HG02970 (cell line): Measurements from ENCODE around the gene MNT.

Experiments
- ATAC-seq: cut with Tn5 transposase; IDR thresholded peaks from one replicate; pipeline ENCODE4 v1.9.1; 2021; ENCODE audit warnings: mild to moderate bottlenecking, moderate library complexity, moderate number of reproducible peaks; ENCODE audit not compliant: unreplicated experiment, low FRiP score

MNT gene

DNA sequence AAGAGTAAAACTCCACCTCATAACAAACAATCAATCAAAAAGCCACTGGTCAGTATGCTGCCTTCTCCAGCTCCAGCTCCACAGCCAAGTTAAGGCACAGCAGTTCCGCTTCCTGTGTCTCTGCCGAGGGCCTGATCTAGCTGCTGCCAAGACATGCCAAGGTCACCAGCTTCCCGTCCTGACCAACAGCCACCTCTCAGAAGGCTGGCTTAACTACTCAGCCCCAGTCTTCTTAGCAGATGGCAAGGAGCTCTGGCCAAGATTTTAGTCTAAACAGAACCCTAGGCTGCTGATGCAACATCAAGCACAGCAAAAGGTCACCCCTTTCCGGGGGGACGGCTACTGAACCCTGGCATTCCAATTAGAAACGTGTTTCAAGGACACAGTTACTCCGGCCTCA lies 17.7 kb upstream of the MNT start:
- ATAC-seq: no peak

DNA sequence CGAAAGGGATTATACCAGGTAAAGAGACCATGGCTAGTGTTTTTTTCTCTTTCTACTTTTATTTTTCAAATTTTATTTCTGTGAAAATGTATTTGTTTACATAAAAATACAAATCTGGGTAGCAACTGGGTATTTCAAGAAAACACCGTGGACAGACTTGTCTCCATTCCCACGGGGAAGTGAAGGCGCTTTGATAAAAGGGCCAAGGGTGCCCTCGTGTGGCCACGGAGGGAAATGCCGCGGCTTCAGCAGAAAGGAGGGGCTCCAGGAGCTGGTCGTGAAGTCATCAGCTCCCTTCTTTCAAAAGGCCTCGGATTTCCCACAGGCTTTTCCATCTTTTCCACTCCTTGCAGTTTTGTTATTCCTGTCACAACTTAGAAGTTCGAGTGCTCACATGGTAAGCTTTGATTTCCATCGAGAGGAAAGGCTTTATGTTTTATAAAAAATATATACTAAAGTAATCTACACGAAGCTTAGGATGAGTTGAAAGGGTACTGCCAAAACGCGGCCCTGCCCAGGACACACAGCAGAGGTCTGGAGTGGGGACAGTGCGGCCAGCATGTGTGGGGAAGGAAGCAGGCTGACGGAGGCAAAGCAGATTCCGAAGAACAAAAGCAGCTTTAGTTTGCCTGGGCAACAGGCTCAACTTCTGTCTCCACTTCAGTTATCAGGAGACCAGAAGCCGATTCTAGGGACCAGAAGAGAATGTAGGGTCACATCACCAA lies 15.3 kb upstream of the MNT start:
- no peak for ATAC-seq

DNA sequence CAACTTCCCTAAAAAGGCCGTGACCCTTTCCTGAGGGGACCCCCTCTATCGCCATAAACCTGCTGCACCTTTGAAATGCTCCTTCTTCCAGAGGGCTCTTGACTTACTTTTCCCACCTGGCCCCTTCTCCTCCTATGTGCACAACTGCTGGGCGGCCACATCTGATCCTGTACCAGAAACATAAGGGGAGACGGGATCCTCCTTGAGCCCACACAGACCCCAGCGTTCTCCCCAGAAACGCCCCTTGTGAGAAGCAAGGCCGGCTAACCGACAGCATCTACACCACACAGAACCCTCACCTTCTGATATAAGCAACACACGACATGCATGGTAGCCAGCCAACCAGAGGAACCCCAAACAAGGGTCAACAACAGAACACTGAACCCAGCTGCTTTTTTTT lies 14.2 kb upstream of the MNT start:
- no peak for ATAC-seq

DNA sequence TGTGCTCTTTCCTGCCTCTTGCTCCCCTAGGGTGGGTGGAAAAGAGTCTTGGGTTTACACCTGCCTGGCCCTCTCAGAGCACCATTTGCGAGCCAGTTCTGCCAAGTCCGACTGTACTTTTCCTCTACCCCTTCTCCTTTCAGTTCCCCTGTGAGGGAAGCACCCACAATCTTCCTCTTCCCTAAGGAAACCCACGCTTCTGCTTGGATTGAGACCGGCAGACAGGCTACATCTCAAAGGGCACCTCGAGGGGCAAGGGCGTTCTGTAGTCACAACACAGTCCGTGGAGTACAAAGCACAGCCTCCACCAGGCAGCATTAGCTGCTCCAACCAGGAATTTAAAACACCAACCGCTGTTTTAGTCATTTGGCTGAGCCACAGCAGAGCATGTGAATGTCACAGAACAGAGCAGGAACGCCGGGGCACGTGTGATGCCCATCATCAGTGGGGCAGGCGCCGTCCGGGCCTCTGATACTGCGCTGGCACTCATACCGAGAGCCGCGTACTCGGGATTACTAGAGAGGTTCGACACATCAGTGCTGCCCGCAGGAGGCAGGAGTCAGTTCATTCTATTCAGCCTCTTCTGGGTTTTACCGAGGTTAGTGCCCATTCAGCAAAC lies 13.7 kb upstream of the MNT start:
- ATAC-seq: no peak

DNA sequence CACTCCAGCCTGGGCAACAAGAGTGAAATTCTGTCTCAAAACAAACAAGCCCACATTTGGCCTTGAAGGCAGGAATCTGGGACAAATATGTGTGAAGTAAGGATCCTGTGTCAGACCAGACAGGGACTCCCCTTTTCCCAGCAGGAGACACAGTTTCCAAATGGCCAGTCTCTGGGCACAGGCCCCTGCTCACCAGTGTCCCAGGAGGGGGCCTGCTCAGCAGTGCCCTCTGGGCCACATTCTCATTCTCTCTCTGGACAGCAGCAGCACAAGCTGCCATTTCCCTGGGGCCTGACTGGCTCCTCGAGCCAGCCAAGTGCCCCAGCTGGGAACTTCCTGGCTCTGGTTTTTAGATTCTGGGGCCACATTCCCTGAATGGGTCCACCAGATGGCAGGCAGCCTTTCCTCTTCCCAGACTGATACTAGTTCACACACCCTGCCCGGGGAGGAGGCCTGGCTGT lies 11.7 kb upstream of the MNT start:
- no peak for ATAC-seq

DNA sequence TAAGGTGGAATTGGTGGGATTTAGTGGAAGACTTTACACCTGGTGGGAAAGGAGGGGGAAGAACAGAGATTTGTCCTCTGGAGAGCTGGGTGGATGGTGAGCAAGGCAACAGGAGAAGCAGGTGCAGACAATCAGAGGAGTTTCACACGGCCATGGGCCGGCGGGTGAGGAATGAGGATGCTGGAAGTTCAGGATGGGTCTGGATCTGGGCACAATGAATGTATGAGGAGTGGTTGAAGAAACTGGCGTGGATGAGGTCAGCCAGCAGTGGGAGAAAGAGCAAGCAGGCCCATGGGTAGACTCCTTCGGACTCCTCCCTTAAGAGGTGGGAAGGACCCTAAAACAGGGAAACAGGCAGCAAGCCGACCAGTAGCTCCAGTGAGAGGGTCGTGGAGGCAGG lies 10.1 kb upstream of the MNT start:
- no peak for ATAC-seq

DNA sequence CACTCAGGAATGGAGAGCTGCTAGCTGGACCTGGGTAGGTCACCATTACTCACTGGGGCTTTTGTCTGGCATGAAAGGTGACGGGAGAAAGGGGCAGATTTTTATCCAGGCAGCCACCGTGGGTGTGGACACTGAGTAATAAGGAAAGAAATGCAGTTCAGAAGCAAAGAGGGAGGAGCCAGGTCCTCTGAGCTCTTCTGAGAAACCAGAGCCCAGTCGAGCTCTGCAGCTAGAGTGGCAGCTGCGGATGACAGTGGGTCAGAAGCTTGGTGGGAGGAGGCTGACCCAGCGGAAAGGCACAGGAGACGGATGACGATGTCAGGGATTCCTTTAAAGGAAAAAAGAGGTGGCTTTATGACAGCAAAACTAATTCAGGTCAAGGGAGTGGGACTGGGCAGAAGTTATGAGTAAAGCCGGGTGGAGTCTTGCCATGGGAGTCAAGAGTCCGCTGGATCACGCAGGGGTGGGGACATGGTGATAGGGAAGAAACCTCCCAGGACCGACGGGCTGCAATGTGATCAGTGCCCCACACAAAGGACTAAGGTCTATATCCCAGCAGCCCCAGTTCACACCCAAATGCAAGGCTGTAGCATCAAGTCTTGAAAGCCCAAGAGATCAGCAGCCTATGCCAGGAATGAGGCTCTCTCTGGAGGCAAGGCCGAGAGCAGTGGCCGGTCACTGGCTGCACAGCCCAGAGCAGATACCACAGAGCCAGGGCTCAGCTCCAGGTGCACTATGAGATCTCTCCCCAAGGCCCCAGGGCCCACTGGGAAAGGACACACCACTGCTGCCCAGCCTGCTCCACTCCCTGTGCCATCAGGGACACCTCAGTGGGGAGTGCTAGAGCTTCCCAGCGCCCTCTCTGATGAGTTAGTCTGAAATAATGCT lies 6.3 kb upstream of the MNT start:
- no peak for ATAC-seq

DNA sequence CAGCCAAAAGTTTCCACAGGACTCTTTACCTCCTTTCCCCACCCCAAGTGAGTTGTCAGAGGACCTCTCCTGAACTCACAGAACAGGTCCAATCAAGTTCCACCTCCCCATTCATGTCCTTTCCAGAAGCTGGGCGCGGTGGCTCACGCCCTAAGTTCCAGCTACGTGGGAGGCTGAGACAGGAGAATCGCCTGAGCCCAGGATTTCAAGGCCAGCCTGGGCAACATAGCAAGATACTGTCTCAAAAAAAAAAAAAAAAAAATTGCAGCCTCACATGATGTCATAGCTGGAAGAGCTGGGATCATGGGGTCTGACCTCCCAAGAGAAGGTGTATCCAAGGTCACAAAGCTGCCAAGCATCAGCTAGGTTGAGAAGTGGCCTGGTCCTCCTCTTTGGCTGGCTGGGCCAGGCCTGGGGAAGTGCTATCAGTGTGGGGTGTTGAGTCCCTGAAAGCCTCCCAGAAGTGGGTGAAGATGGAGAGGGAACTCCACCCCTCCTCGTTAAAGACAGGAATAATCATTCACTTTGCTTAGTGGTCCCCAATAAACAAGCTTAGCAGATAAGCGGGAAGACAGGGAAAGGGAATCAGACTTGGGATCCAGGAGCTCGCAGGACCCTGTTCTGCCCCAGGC lies 5.5 kb upstream of the MNT start:
- ATAC-seq: no peak

DNA sequence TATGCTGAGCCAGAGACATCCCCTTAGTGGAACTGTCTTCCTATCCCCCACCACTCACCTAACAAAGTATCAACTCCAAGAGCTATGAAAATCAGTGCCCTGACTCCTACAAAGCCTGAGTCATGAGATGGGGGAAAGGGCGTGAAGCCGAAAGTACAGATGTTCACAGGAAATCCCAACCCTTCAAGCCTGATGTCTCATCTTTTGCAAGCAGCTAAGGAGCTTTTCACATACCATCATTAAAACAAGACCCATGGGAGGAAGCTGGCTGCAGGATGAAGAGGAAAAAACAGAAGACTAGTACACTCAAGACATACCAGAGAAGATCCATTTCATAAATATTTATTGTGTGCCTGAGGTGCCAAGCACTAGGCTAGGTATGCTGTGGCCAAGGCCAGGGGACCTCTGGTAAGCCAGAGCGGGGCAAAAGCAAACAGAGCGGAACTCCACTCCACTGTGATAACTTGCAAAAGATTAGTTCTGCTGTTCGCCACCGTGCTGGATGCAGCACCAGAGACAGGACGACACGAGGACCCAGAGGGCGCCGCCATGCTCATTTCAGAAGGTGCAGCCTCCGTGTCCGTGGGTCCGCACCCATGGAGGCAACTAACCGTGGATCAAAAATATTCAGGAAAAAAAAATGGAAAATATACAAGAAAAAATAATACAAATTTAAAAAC lies 4.5 kb upstream of the MNT start:
- no peak for ATAC-seq

DNA sequence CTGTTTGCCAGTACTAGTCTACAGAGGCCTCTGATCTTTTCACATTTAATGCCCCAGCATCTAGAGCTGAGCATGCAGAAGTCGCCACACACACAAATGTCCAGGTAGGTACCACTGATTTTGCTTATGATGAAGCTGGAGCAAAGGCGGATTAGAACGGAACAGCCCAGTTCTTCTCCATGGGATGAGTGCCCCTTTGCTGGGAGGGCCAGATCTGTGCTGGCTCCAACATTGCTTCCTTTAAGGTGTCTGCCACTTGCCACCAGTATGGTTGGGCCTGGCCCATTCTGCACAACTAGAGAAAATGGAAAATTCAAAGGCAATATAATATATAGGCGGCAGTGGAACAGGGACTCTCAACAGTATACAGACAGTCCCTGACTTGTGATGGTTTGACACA lies 2.2 kb upstream of the MNT start:
- ATAC-seq: no peak

DNA sequence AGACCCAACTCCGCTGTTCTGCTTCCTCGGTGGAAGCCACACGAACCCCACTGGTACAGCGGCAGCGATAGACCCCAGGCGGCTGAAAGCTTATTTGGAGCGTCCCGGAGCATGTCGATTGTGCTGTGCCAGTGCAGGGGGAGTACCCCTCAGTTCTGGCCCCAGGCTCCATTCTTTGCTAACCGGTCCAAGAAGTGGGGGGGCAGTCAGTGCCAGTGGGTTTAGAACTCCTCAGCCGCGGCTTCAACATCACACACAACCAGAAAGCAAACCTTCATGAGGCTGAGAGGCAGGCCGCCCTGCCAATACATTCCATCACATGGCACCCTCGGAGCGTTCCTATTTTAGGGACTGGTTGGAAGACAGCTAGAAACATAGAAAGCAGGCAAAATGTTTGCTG lies 1.7 kb upstream of the MNT start:
- no peak for ATAC-seq

DNA sequence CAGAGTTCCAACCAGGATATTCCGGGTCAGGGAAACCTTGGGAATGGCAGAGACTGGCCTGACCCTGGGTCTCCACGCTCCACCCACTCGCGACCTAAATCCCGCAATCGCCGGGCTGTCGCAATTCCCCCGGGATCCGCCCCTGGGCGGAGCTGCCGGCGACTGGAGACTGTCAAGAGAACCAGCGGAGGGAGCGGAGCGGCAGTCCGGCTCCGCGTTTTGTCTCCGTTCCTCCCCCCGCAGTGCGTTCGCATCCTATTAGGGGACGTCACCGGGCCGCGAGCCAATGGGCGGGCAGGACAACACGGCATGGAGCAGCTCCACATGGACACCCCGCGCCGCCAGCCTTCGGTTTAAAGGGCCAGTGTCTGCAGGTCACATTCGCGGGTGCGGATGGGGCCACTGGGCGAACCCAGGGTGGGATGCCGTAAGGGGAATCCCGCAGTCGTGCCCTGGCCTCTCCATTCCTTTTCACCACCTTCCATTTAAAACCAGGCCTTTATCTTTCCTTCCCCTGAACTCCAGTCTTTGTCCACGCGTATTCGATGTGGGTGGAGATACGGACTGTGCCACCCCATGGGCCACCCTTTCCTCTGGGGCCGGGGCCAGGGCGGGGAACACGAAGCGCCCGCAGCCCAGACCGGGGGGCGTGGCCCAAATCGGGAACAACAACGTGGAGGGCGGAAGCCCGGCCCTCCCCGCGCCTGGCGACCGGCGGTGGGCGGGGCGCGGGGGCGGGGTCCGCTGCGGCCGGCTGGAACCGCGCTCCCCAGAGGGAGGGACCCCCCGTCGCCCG lies 764 bp upstream of the MNT start:
- ATAC-seq: peak; percentile 48

DNA sequence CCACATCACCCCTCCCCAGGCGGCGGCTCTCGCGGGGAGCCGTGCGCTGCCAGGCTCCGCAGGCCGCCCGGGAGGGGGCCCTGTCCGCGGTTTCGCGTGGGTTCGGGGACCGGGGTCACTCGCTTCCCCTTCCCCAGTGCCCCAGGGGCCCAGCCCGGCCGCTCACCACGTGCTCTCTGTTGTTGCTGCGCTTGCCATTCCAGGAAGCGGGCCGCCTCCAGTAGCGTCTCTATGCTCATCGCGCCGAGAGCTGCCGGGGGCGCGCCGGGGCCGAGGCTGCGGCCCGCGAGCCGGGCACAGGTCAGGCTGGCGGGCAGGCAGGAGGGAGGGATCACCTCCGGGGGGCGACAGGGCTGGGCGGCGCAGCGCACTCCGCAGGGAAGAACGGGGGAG lies 390 bp downstream of the MNT start:
- no peak for ATAC-seq

DNA sequence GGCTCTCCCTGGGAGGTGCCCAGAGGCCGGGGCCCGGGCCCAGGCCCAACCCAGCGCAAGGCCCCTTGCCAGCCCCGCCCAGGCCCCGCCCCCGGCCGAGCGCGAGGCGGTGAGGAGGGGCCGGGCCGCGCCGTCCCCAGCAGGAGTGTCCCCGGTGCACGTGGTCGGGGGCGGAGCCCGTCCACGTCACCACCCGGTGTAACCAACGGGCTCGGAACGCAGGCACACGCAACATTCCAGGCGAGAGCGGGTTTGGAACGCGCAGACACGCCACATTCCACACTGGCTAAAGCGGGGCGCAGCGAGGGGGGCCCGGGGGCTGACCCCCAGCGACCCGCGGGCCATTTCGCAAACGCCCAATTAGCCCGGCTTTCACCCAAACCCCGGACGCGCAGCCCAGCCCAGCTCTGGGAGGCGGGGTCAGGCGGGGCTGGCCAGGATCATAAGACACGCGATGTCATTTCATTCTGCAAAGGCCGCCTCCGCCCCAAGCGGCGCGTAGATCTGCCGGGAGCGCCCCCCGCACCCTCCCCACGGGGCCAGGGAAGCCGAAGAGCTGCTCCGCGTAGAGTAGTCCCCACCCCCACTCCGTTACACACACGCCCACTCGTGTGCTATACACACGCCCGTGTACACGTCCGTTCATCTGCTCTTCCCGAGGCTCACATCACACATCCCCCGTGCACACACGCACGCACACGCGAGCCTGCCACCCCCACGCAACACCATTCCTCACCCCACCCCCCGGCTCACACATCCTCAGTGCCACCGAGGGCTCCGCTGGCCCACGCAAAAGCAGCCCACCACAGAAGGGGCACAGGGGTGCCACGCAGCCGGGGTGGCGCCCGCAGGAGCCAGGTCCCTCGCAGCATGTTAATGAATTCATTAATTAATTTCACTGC lies 1.0 kb downstream of the MNT start:
- peak; percentile 40 for ATAC-seq

DNA sequence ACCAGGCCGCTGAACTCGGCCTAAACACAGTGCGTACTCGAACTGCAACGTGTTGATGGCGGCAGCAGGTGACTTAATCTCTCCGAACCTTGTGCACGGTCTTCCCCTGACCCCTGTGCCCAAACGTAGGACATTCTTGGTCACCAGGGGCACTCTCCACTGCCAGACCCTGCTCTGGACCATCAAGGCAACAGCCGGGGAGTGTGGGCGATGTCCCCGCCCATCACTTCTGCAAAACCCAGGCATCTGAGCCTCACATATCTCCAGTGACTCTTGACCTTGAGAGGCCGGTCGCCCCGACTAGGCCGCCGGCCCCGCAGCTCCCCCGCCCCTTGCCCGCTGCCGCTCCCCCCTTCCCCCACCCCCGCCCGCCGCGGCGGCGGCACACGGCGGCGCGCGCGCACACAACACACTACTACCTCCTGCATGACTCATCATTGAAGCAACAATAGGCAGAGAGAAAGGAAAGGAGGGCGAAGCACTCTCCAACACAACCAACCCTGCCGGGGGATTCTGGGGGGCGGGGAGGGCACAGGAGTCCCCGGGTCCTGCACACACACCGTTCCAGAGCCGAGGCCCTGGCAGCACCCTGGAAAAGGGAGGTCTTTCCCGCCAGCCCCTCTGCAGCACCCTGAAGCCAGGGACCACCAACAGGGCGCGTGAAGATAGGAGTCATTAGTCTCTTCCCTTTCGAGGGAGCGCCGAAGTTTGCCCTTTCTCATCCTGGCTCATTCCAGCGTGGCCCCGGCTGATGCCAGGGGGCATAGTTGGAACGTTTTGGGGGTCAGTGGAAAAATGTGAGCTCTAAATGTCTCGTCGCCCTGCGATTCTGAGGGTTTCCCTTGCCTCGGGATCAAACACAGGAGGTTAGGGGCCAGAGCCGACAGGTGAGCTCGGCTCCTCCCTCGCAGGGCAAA lies 1.9 kb downstream of the MNT start:
- ATAC-seq: no peak

DNA sequence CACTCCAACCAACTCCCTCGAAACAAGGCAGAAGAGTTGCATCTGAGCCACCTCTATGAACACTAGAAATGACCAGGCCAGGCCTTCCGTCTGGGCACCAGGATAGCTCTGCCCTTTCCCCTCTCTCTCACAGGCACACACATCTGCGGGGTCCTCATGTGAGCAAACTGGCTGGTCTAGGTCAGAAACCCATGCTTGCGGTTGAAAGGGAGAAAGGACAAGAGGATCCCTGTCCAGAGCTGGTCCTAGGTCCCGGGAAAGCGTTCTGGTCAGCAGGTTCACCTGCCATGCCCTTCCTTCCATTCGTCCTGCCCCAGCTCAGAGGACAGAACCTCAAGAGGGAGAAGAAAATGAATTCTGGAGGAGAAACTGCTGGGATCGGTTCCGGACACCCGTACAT lies 2.7 kb downstream of the MNT start:
- no peak for ATAC-seq
